Medulla oblongata (tissue), 1 donor: Measurements from ENCODE around the gene CDHR1.
"Not testable (repeated sequence)": the region's sequence is repeated elsewhere in the genome, so short reads cannot be mapped to it uniquely, and the experiment has no call there.

ENCODE experiments used
- DNase-seq: peaks from one replicate; pipeline ENCODE4 v3.0.0-alpha.2; 2015; ENCODE audit errors: extremely low spot score

The CDHR1 gene

DNA sequence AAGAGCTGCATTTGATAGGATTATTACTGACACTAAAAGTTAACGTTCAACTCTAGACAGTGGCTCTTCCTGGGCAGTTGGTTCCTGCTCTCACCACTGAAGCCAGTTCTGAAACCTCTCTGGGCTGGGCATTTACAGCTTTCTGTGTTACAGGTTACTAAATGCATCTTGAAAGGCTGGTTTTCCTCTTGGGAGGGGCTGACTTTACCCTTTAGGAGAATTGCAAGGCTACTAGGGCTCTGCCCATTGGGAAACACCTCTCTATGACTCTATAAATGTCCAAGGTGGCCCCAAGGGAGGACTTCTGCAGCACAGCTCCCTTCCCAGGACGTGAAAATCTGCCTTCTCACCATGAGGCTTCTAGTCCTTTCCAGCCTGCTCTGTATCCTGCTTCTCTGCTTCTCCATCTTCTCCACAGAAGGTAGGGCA lies 20.8 kb upstream of the CDHR1 start, which contains the start of gene GPR15LG:
GPR15LG (plus strand) TSS at position 301 of the 429 bp plus-strand sequence; CDS start at position 352, 51 bp downstream.
- DNase-seq, result no peak

DNA sequence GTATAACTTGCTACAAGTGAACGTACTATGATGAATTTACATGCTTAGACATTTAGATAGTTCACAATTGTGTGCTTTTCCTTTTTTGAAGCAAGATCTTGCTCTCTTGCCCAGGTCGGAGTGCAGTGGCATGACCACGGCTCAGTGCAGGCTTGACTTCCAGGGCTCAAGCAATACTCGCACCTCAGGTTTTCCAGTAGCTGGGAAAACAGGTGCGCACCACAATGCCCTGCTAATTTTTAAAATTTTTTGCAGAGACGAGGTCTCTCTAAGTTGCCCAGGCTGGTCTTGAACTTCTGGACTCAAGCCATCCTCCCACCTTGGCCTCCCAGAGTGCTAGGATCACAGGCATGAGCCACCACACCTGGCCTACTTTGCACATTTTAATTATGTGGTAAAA lies 18.9 kb upstream of the CDHR1 start:
- no peak for DNase-seq

DNA sequence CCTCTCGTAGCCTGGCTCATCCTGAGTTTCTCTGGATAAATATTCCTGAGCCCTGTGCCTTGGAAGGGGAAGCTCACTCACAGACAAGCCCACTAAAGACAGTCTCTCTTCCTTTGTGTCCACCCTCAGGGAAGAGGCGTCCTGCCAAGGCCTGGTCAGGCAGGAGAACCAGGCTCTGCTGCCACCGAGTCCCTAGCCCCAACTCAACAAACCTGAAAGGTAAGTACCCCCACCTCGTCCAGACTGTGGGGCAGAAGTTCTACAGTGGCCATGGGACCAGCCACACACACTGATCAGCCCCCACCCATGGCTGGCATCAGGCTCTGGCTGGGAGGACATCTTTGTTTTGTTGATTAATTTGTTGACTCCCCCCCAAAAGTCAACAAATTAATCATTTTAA lies 18.0 kb upstream of the CDHR1 start:
- DNase-seq, result no peak

DNA sequence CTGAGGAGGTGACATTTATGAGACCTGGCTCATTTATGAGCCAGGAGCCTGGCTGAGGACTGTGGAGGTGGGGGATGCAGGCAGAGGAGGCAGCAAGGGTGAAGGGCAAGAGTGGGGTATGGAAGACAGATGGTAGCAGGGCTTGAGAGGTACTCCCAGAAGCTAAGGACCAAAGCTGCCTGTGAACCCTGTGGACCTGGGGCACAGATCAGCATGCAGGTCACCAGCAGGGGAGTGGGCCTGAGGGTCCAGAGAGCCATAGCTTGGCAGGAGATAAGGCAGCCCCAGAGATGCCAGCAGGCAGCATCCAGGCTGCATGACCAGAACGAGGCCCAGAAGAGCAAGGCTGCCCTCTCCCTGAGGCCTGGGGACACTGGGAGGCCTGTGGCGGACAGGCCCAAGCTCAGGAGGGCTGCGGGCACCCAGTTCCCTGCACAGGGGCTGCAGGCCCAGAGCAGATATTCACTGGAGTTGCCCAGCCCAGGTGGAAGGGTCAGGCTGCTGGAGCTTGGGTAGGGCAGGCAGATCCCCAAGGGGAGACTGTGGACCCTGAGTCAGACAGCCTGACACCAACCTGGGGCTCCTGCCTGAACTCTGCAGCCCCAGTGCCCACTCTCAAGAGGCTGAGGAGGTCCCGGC lies 17.4 kb upstream of the CDHR1 start:
- DNase-seq, result no peak

DNA sequence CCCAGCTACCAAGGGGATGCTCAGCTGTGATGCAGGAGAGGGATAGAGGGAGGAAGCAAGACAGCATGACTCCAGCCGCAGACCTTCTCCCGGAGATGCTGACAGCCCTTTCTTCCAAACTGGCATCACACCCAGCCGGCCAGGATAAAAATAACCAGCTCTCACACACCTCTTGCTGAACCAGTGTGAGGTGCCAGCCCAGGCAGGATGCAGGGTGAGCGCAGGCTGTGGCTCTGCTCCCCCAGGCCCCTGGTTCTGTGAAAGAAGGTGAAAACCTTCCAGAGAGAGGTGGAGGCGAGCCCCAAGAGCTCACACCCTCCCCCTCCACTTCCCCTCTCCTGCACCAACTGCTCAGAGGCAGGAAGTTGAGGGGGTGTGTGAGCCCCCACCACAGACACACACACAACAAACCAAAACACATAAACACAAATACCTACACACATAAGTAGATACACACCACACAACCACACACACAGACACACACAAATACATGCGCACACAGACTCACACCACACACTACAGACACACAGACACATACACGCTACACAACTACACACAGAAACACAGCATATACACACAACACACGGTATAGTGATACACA lies 16.7 kb upstream of the CDHR1 start:
- DNase-seq, result no peak

DNA sequence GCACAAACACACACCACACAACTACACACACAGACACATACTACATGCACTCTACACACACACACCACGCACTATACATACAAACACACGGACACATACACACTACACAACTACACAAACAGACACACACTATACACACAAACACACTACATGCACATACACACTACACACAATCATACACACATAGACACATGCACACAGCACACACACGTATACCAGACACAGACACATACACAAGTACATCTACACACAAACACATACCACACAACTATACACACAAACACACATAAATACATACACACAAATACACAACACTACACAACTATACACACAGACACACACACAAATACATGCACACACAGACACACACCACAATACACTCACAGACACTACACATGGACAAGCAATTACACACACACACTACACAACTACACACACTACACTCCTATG lies 16.2 kb upstream of the CDHR1 start:
- DNase-seq, result no peak

DNA sequence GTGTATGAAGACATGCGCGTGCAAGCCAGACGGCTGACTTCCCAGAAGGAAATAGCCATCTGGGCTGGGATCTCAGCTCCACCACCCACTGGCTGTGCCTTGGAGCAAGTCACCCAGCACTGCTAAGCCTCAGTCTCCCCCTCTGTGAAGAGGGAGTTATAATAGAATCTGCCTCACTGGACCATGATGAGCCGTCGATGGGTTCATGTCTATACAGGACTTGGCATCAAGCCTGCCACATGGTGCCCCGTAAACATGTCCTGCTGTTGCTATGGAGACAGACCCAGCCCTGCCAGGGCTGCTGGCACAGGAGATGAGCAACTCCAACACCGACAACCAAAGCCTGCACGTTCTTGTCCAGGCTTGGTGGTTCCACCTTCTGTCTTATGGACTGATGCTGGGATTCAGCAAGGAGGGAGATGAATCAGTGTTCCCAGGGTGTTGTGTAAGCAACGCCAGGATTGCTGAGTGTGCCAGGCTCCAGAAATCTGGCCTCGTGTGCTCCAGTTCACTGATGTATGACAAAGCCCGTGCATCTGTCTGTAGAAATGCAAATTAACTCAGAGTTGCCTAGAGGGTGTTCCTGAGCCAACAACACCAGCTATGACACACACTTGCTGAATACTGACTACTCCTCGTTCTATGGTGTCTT lies 15.2 kb upstream of the CDHR1 start:
- peak; percentile 10 for DNase-seq

DNA sequence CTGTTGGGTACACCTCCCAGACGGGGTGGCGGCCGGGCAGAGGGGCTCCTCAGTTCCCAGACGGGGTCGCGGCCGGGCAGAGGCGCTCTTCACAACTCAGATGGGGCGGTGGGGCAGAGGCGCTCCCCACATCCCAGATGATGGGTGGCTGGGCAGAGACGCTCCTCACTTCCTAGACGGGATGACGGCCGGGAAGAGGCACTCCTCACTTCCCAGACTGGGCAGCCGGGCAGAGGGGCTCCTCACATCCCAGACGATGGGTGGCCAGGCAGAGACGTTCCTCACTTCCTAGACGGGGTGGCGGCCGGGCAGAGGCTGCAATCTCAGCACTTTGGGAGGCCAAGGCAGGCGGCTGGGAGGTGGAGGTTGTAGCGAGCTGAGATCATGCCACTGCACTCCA lies 14.0 kb upstream of the CDHR1 start:
- not testable (repeated sequence) for DNase-seq

DNA sequence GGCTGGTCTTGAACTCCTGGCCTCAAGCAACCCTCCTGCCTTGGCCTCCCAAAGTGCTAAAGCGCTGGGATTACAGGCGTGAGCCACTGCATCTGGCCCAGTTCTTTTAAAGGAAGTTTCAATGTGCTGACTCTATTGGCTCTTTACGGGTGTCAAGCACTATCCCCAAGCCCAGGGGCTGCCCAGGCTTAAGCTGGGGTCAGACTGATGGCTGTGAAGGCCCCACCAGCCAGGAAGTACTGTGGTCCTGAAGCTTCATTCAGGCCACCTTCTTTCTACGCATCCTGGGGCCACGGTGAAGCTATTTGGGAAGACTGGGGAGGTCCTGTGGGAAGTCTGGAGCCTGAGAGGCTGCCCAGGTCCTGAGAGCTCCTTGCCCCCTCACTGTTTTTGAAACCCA lies 12.7 kb upstream of the CDHR1 start:
- DNase-seq, result no peak

DNA sequence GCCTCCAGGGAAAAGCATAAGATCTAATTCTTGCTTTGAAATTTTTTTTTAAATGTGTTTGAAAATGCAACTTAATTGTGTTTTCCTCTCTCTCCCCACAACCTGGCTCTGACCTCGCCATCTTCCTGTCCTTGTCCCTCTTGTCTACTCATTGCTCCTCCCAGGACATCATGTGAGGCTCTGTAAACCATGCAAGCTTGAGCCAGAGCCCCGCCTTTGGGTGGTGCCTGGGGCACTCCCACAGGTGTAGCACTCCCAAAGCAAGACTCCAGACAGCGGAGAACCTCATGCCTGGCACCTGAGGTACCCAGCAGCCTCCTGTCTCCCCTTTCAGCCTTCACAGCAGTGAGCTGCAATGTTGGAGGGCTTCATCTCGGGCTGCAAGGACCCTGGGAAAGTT lies 9.8 kb upstream of the CDHR1 start:
- DNase-seq, result no peak

DNA sequence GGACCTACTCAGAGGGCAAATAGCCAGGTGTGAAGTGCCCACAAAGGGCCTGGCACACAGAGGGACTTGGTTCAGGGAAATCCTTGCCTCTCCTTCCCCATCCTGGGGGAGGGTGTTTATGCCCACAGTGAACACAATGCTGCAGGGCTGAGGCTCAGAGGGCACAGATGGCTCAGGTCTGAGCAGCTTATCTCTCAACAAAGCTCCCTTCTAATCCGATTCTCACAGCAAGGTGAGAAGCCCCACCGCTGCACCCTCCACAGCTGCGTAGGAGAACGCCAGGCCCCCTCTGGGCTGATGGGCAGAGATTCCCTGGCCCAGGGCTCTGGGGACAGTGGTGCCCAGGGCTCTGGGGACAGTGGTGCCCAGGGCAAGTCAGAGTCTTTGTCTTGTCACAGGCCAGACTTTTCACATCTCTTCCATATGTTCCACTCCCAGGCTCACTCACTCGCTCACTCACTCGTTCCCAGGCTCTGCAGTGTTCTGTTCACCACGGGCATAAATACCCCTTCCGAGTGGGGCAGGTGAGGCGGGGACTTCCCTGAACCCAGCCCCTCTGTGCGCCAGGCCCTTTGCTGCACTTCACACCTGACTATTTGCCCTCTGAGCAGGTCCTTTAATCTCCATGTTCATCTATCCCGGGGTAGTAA lies 8.7 kb upstream of the CDHR1 start:
- DNase-seq, result no peak

DNA sequence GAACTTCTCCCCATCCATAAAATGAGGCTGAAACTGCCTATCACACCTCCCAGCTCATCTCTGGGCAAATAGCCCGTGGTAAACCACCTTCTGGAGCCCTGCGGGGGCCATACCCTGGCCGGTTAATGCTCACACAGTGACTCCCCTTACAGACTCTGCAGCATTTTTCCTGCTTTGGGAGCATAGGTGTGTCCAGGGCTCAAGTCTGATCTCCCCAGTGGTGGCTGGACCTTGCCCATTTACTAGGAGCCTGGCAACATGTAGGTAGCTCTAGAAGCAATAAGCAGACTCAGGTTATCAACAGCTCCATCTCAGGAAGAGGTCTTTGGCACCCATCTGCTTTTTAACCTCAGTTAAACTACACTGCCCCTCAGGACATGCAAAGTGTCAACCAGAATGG lies 5.5 kb upstream of the CDHR1 start:
- no peak for DNase-seq

DNA sequence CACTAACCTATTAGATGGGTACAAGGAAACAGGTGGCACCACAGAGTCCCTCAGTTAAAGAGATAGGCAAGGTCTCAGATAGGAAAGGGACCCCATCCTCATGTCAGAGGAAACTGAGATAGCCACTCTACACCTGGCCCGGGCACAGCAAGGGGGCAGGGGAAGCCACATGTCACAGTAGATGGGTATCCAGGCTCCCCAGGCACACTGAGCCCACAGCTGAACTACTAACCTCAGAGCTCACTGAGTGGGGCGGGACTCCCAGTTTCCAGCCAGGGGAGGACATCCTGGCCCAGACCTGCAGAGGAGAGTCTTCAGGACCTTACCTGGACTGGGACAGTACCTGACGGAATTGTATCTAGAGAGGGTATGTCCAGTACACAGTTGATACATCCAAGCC lies 3.7 kb upstream of the CDHR1 start:
- no peak for DNase-seq

DNA sequence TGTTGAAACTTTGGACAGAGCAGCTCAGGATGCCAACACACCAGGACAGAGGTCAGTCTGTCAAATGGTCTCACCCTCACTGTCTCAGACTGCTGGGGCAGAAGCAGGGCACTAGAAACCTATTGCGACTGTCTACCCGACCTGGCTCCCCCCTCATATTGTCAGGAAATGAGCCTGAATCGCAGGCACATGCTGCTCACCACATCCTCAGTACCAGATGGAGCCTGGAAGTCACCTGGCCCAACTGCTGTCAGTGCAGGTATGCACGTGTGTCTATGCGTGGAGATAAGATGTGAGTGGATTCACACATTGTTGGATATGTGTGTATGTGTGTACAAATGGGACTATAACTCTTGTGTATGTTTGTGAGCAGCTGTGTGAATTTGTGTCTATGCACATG lies 3.2 kb upstream of the CDHR1 start:
- no peak for DNase-seq

DNA sequence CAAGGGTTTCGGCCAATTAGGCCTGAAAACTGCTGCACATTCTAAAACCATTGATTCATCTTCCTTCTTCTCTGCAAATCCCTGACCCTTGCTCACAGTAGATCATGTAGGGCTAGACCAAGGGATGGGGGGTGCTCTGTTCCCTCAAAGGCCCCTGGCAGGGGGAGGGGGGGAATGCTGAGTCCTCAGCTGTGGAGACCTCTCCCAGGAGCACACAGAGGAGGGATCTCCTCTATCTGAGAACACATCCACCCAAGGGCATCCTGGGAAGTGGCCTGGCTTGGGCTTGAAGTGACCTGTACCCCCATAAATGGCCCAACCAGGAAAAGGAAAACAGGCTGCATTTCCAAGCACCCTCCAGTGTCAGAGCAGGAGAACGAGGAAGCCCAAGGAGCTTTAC lies 1.0 kb upstream of the CDHR1 start:
- DNase-seq, result no peak

DNA sequence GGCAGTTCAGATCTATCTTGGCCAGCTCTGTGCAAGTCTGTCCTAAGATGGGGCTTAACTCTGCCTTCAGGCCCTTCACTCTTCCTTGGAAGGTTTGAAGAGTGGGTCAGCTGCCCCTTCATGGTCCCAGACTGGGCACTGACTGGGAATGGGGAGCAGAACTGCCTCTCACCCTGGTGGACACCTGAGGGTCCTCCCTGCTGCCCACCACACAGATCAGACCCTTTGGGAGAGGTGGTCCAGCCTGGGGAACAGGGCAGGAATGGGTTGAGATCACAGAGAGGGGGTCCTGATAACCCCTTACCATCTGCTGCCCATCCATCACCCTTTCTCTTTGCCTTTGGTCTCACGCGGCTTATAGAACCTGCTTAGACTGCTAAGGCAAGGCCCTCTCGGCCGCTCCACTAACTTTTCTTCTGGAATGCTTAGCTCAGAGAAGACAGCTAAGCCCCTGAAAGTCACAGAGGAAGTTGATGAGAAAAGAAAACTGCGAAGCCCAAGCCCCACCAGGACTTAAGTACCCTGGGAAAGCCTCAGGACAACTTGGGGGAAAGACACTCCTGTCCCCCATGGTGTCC lies 402 bp upstream of the CDHR1 start:
- DNase-seq, result no peak

DNA sequence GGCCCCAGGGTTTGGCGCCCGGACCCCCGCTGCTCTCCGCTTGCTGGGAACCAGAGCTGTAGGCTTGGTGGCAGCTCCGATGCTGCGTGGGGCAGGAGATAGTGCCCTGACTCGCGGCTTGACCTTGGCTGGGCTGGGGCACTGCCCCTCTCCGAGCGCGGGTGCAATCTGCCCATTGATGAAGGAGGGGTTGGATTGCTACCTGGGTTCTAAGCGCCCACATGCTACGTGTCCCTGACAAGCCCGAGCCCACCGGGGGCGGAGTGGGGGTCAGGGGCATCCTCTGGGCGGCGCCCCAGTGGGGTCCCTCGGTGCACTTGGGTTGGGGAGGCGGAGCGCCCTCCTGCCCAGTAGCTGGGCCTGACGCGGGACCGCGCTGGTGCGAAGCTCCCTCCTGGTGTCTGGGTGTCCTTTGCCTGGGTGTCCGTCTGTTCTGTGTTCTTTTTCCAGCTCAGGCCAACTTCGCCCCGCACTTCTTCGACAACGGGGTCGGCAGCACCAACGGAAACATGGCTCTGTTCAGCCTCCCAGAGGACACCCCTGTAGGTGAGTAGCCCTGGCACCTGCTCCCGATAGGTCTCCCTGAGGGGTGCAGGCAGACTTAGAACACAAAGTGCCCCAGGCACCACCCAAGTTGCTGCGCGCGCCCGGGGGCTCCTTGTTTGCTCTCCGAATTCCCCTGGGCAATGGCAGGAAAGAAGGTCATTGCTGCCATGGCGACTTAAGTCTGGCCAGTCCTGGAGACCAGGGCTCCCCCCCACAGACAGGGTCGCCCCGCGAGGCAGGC lies 900 bp downstream of the CDHR1 start:
- DNase-seq, result no peak

DNA sequence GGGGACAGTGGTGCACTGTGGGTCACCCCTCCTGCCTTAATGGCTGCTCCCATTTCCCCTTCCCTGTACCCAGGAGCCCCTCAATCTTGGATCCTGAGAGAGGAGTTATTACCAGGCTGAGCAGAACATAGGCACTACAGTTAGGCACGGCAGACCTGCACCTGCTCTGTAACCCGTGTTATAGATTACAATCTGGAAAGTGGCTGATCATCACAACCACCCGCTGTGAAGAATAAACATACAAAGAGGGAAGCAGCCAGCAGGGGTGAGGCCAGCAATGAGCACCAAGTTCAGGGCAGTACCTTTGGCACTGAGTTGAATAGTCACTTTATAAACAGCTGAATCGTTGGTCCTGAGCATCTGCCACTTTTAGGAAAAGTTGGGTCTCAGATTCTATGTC lies 1.7 kb downstream of the CDHR1 start:
- DNase-seq, result no peak

DNA sequence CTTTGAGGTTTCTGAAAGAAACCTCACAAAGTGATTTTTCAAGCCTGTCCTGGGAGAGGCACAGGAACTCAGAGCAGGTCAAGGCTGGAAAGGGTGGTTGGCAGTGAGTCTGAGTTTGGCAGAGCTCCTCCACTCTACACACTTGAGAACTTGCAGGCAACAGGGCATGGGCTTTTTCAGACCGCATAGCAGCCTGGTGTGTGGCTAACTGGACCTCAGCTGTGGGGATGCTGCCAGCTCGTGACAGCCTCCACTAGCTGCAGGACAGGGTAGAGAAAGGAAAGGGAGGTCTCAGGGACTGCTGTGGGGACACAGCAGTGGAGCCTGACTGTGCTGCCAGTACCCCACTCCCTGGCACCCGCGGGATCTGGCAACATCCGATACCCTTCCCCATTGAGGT lies 2.6 kb downstream of the CDHR1 start:
- peak; percentile 27 for DNase-seq

DNA sequence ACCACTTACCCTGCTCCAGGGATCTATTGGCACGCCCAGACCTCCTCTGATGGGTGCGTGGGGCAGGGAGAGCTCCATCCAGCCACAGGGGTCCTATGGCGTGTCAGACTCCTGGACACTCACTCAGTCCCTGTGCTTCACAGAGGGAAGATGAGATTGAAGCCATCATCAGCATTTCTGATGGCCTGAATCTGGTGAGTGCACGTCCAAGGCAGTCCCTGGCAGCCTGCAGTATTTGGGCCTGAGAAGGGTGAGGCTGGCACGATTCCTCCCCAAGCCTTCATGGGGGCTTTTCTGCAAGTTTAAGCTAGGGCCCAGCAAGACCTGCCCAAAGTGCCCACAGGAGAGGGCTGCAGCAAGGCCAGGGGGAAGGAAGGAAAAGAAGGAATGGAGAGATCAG lies 3.3 kb downstream of the CDHR1 start:
- no peak for DNase-seq

DNA sequence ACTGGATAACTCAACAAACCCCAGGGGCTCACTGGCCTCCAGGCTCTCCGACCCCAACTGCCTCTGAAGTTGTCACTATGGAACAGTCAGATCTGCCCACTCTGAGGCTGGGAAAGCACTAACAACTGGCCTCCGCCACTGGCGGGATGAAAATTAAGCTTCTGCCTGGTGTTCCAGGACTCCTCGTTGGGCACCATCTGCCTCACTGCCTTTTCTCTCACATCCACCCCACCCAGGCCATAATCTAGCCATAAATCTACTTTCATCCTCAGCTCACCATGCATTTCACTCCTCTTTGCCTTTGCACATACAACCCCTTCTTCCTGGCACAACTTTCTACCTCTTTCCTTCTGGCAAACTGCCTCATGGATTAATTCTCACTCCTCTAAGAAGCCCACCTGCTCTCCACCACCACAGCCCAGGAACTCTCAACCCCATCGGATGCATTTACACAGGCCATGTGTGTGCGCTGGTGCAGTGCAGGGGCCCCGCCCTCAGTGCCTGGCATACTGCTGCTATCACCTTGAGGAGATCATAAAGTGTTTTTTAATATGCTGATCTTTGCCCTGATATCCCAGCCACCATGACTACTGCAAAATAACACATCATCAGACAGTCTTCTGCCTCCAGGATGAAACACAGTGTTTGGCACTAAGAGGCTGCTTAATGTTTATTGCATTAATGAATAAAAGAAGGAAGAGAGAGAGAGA lies 4.0 kb downstream of the CDHR1 start:
- no peak for DNase-seq
